Memory B cell (primary cell): Measurements from ENCODE around the gene NCS1.
"Not testable (repeated sequence)": the region's sequence is repeated elsewhere in the genome, so short reads cannot be mapped to it uniquely, and the experiment has no call there.

Experiments
- ATAC-seq: fragments of 150-1000 bp; cut with Tn5 transposase; 2 replicates; pipeline ENCODE4 v1.10.0; 2021; ENCODE audit warnings: low read depth, mild to moderate bottlenecking, moderate library complexity
- DNase-seq, 2 donors: peaks; one replicate each; pipeline ENCODE4 v3.0.0; 2022; ENCODE audit warnings: low spot score in 2 of 2
- H3K27ac Mint-ChIP-seq: one replicate; pipeline ENCODE4 v1.8.0; 2022; ENCODE audit warnings: mild to moderate bottlenecking, moderate library complexity, mixed read lengths
- H3K27me3 Mint-ChIP-seq: one replicate; pipeline ENCODE4 v1.8.0; 2022; ENCODE audit warnings: mixed read lengths
- H3K36me3 Mint-ChIP-seq: one replicate; pipeline ENCODE4 v1.8.0; 2022; ENCODE audit warnings: mild to moderate bottlenecking, mixed read lengths
- H3K4me1 Mint-ChIP-seq: one replicate; pipeline ENCODE4 v1.8.0; 2022; ENCODE audit warnings: mixed read lengths
- H3K4me3 Mint-ChIP-seq: one replicate; pipeline ENCODE4 v1.8.0; 2022; ENCODE audit warnings: mild to moderate bottlenecking, moderate library complexity, mixed read lengths
- H3K9me3 Mint-ChIP-seq: one replicate; pipeline ENCODE4 v1.8.0; 2022; ENCODE audit warnings: mixed read lengths

Gene NCS1

GRCh38 chr9:130243882-130244170, 71.6 kb downstream of the NCS1 start:
- no peak for ATAC-seq
- Mint-ChIP-seq H3K36me3 (no peaks in the 10 kb centered on the region), H3K27ac (no peak overlapping the region)

GRCh38 chr9:130244548-130245165, 72.5 kb downstream of the NCS1 start:
- H3K27ac Mint-ChIP-seq: no peak overlapping the region
- DNase-seq (no peak), ATAC-seq (no peak)
- H3K4me1 Mint-ChIP-seq: peaks cover 19% of the 10 kb centered on the region
- no peaks in the 10 kb centered on the region for H3K9me3 Mint-ChIP-seq
- H3K27me3 Mint-ChIP-seq: peaks cover 2% of the 10 kb centered on the region
- H3K4me3 Mint-ChIP-seq: no peak overlapping the region
- H3K36me3 Mint-ChIP-seq: no peaks in the 10 kb centered on the region

More at GRCh38 chr9:130243882-130244170, 71.6 kb downstream of the NCS1 start:
- no peaks in the 10 kb centered on the region for H3K9me3 Mint-ChIP-seq
- no peak overlapping the region for H3K4me3 Mint-ChIP-seq
- peaks cover 1% of the 10 kb centered on the region for H3K27me3 Mint-ChIP-seq
- no peak for DNase-seq
- peaks cover 19% of the 10 kb centered on the region for H3K4me1 Mint-ChIP-seq

GRCh38 chr9:130245474-130245873, 73.3 kb downstream of the NCS1 start:
- H3K27ac Mint-ChIP-seq: no peak overlapping the region
- DNase-seq (no peak), ATAC-seq (no peak)
- H3K9me3 Mint-ChIP-seq: no peaks in the 10 kb centered on the region
- H3K4me3 Mint-ChIP-seq: no peak overlapping the region
- H3K4me1 Mint-ChIP-seq: peaks cover 11% of the 10 kb centered on the region
- peaks cover 3% of the 10 kb centered on the region for H3K27me3 Mint-ChIP-seq
- H3K36me3 Mint-ChIP-seq: no peaks in the 10 kb centered on the region

GRCh38 chr9:130246126-130246525, 73.9 kb downstream of the NCS1 start:
- Mint-ChIP-seq H3K36me3 (no peaks in the 10 kb centered on the region), H3K27ac (no peak overlapping the region), H3K27me3 (peaks cover 3% of the 10 kb centered on the region), H3K4me1 (peaks cover 5% of the 10 kb centered on the region), H3K4me3 (no peak overlapping the region), H3K9me3 (no peaks in the 10 kb centered on the region)
- DNase-seq (no peak), ATAC-seq (no peak)

- Mint-ChIP-seq H3K36me3 (peaks cover 2% of the 10 kb centered on the region), H3K27ac (no peak overlapping the region), H3K4me1 (peaks cover 3% of the 10 kb centered on the region), H3K27me3 (peaks cover 19% of the 10 kb centered on the region), H3K9me3 (peaks cover 3% of the 10 kb centered on the region), H3K4me3 (no peak overlapping the region)
- ATAC-seq (no peak), DNase-seq (no peak)
These were observed 82.8 kb downstream of the NCS1 start for GRCh38 chr9:130254747-130255630.

GRCh38 chr9:130255631-130256134, 83.5 kb downstream of the NCS1 start:
- ATAC-seq: no peak
- Mint-ChIP-seq H3K4me1 (peaks cover 3% of the 10 kb centered on the region), H3K9me3 (peaks cover 3% of the 10 kb centered on the region), H3K4me3 (no peak overlapping the region), H3K27ac (no peak overlapping the region), H3K36me3 (peaks cover 2% of the 10 kb centered on the region), H3K27me3 (peaks cover 21% of the 10 kb centered on the region)
- no peak for DNase-seq

GRCh38 chr9:130256644-130257043, 84.4 kb downstream of the NCS1 start:
- DNase-seq: no peak
- H3K27me3 Mint-ChIP-seq: peaks cover 20% of the 10 kb centered on the region
- peaks cover 3% of the 10 kb centered on the region for H3K4me1 Mint-ChIP-seq
- no peak overlapping the region for H3K4me3 Mint-ChIP-seq
- no peak for ATAC-seq
- peaks cover 2% of the 10 kb centered on the region for H3K36me3 Mint-ChIP-seq
- H3K9me3 Mint-ChIP-seq: peaks cover 3% of the 10 kb centered on the region
- H3K27ac Mint-ChIP-seq: no peak overlapping the region

GRCh38 chr9:130258137-130258536, 85.9 kb downstream of the NCS1 start:
- DNase-seq, H3K27ac Mint-ChIP-seq, H3K9me3 Mint-ChIP-seq, H3K4me1 Mint-ChIP-seq, ATAC-seq, H3K4me3 Mint-ChIP-seq, H3K36me3 Mint-ChIP-seq: not testable (repeated sequence)
- peaks cover 23% of the 10 kb centered on the region for H3K27me3 Mint-ChIP-seq

- H3K36me3 Mint-ChIP-seq: peaks cover 2% of the 10 kb centered on the region
- DNase-seq (no peak), ATAC-seq (no peak)
- H3K9me3 Mint-ChIP-seq: peaks cover 3% of the 10 kb centered on the region
- peaks cover 3% of the 10 kb centered on the region for H3K4me1 Mint-ChIP-seq
- peaks cover 29% of the 10 kb centered on the region for H3K27me3 Mint-ChIP-seq
- no peak overlapping the region for H3K27ac Mint-ChIP-seq
- no peak overlapping the region for H3K4me3 Mint-ChIP-seq
These were observed 86.8 kb downstream of the NCS1 start for GRCh38 chr9:130259044-130259443.

GRCh38 chr9:130260816-130261765, 88.9 kb downstream of the NCS1 start:
- DNase-seq: no peak
- Mint-ChIP-seq H3K27ac (no peak overlapping the region), H3K27me3 (peaks cover 31% of the 10 kb centered on the region), H3K4me3 (no peak overlapping the region), H3K9me3 (peaks cover 3% of the 10 kb centered on the region), H3K36me3 (peaks cover 2% of the 10 kb centered on the region), H3K4me1 (no peaks in the 10 kb centered on the region)
- ATAC-seq: no peak

- DNase-seq (no peak), ATAC-seq (no peak)
- peaks cover 2% of the 10 kb centered on the region for H3K36me3 Mint-ChIP-seq
- H3K27ac Mint-ChIP-seq: no peak overlapping the region
- peaks cover 37% of the 10 kb centered on the region for H3K27me3 Mint-ChIP-seq
- H3K9me3 Mint-ChIP-seq: peaks cover 3% of the 10 kb centered on the region
- no peaks in the 10 kb centered on the region for H3K4me1 Mint-ChIP-seq
- H3K4me3 Mint-ChIP-seq: no peak overlapping the region
These were observed 90.0 kb downstream of the NCS1 start for GRCh38 chr9:130262061-130262745.

GRCh38 chr9:130262771-130263170, 90.6 kb downstream of the NCS1 start:
- Mint-ChIP-seq H3K27me3 (peaks cover 34% of the 10 kb centered on the region), H3K9me3 (peaks cover 3% of the 10 kb centered on the region), H3K4me3 (no peak overlapping the region), H3K4me1 (no peaks in the 10 kb centered on the region), H3K27ac (no peak overlapping the region), H3K36me3 (peaks cover 2% of the 10 kb centered on the region)
- ATAC-seq (no peak), DNase-seq (no peak)

GRCh38 chr9:130263601-130264413, 91.6 kb downstream of the NCS1 start:
- Mint-ChIP-seq H3K27me3 (peaks cover 34% of the 10 kb centered on the region), H3K27ac (no peak overlapping the region), H3K4me3 (no peak overlapping the region), H3K9me3 (no peaks in the 10 kb centered on the region), H3K4me1 (peaks cover 6% of the 10 kb centered on the region), H3K36me3 (no peaks in the 10 kb centered on the region)
- DNase-seq (no peak), ATAC-seq (no peak)
